Endometrium (tissue), 2 donors: ENCODE data around the gene PDCL2.
"Not testable (repeated sequence)": the region's sequence is repeated elsewhere in the genome, so short reads cannot be mapped to it uniquely, and the experiment has no call there.

Experiments
- FAIRE-seq: peaks from 2 replicates; lab custom pipeline; 2012; peaks lifted over from hg19 to GRCh38; lab: Jason Lieb, UNC
- donor health status: control.
- donor health status: control.

PDCL2 gene

DNA sequence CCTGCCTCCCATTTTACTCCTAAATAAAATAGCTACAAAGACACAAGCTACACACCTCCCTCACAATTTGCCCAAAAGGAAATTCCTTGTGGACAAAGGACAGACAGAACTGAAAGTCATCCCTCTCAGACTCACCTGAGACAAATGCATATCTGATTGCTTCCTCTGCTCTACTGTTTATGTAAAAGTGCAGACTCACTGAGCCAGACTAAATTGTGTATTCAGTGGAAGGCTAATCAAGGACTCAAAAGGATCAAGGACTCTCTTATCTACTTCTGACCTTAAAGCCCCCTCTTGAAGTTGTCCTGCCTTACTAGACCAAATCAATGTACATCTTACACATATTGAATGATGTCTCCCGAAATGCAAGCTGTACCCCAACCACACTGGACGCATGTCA, 3.9 kb downstream of the PDCL2 start:
- FAIRE-seq: no peak

DNA sequence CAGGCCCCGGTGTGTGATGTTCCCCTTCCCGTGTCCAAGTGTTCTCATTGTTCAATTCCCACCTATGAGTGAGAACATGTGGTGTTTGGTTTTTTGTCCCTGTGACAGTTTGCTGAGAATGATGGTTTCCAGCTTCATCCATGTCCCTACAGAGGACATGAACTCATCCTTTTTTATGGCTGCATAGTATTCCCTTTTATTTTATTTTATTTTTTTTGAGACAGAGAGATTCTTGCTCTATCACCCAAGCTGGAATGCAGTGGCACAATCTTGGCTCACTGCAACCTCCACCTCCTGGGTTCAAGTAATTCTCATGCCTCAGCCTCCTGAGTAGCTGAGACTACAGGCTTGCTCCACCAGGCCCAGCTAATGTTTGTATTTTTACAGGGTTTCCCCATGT, 9.3 kb downstream of the PDCL2 start:
- not testable (repeated sequence) for FAIRE-seq

DNA sequence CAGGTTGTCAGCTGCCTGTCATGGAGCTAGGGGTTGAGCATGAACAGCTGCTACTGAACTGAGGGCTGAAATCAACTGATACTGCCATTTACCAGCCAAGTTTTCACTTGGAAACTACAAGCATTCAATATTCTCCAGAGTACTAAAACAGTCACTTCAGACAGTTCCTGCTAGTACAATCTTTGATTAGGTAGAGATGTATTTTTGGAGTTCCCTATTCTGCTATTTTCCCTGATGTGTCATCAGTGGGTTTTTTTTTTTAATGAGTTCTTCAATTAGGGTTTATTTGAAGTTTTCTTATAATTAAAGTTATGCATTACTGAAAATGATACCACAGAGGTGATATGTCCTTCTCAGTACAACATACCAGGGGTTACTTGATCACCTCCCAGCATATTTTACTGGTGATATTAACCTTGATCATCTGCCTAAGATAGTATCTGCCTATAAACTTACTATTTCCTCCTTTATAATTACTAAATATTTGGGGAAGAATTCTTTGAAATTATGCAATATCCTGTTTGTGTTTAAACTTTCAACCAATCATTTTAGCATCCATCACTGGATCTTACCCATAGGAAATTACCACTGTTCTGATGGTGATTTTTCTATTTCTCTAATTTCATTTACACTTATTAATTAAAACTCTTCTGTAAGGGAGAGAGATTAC, 13.6 kb downstream of the PDCL2 start:
- FAIRE-seq: no peak

DNA sequence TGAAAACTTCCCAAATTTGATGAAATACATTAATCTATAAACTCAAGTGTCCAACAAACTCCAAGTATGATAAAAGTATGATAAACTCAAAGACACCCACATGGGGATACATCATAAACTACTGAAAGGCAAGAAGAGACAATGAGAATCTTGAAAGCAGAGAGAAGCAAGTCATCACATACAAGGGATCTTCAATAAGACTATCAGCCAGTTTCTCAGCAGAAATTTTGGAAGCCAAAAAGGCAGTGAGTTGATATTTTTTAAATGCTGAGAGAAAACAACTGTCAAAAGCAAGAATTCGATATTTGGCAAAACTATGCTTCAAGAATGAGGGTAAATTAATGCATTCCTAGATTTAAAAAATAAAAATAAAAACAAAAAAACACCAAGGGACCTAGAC, 16.5 kb downstream of the PDCL2 start:
- no peak for FAIRE-seq

DNA sequence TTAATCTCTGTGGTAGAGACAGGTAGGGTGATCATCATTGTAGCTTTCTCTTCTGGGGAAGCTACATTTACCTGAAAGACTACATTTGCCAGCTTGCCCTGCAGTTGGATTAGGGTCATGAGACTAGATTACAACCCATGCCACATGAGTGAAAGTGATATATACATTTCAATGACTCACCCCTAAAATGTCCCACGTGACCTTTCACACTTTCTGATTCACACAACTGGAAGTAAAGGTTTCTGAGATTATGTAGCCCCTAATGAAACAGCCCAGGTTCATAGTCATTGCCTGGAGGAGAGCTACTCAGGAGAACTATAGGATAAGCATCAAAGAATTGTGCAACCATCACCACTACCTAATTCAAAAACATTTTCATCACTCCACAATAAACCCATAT, 17.8 kb downstream of the PDCL2 start:
- no peak for FAIRE-seq

DNA sequence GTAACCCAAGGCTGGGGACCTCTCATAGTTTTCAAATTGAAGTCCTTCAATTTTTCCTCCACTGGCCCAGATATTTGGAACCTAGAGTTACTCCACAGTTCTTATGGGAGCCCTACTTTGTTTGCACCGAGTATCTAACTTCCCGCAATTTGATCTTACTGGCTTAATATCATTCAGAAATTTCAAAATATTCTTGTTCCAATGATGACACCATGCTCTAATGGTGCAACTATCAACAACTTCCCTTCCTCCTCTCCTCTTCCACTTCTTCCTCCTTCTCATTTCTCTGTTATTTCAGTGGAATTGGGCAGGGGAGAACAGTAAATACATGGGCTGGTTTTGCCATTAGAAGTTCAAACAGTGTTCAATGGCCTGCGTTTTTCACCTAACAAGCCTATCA, 20.2 kb downstream of the PDCL2 start:
- FAIRE-seq: no peak

DNA sequence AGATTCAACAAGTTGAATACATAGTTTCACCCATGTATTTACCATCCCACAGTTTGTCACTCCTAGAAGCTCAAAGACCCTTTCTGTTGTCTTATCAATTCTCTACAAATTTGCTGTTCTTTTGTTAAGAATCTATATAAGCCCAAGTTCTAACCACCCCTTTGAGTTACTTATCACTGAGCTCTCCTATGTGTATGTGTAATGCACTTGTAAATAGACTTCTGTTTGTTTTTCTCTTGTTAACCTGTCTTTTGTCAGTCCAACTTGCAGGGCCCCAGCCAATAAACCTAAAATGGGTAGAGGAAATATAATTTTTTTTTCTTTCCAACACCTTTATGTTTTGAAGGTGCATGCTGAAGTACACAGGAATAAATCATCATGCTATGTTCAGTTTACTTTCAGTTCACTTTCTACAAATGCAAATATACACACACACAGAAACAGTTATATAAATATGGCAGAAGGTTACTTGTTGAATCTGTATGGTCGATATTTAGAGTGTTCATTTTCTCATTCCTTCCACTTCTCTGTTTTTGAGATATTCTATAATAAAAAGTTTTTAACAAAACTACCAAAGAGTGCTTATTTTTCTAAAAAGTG, 23.0 kb downstream of the PDCL2 start:
- no peak for FAIRE-seq

DNA sequence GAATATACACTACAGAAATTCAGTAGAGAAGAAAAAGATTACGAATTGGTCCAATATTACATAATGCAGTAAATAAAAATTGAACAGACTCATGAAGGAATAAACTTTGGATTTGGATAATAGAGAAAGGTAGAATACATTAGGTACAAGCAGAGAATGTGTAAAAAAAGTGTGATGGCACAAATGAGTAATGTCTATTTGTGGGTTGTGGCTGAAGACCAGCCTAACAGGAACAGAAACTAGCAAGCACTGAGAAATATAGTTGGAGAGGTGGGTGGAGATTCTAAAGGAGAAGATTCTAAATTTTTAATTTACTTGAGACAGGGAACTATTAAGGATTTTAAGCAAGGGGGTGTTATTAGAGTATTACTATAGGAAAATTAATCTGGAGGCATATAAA, 30.2 kb downstream of the PDCL2 start:
- FAIRE-seq: no peak

DNA sequence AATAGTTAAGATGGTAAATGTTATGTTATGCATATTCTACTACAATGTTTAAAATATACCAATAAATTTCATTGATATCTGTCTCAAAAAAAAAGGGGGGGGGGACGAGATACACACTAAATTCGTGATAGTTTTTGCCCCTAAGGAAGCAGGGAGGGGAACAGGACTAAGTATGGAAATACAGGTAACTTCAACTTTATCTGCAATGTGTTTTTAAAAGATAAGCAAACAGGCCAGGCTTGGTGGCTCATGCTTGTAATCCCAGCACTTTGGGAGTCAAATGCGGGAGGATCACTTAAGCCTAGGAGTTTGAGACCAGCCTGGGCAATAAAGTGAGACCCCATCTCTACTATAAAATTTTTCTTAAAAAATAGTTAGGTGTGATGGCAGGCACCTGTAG, 31.9 kb downstream of the PDCL2 start:
- no peak for FAIRE-seq

DNA sequence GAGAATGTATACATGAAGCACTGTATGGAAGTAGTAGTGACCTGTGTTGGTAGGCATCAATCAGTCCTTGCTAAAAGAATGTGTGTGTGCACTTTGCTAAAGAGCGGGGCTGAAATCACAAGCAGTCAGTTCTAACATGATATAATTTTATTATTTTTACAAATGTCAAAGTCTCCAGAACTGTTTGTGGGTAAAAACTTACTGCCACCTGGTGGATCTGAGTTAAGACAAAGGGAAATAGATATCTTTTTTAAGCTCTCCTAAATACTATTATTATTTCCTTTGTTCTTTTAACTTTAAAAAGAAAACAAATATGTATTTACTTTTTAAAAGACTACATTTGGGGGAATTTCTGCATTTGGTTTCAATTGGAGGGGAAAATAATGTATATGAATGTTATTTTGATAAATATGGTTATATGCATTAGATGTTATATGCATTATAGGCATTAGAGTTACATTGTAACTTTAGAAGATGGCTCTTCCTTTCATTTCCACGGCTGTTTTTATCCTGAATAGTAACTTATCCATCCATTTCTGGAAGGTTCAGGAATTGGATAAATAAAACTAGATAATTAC, 37.5 kb downstream of the PDCL2 start:
- FAIRE-seq: peak; percentile 89

DNA sequence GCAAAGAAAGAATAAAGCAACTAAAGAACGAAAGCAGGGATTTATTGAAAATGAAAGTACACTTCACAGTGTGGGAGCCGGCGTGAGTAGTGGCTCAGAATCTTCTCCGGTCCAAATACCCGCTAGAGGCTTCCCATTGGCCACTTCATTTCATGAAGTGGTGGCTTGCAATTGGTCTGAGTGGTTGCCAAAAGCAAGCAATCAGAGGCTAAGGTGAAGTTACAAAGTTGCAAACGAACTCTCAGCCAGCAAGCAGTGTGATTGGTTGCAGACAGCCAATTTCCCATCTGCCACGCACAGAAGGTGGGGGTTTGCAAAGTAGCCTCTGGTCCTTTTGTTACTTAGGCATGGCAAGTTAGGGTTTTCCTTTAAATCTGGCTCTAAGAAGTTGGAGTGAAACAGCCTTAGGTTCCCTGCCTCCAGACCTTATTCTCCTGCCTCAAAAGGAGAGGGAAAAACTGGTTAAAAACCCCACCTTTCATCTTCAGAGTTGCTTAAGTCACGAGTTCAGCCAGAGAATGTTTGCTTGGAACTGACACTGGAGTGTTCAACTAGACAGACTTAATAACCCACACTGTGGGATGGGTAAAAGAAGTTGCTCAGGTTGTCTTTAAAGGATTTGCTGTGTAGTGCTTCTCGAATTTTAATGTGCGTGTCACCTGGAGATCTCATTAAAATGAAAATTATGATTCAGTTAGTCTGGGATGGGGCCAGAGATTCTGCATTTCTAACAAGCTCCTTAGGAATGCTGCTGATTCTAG, 38.4 kb downstream of the PDCL2 start:
- FAIRE-seq: peak; percentile 76

DNA sequence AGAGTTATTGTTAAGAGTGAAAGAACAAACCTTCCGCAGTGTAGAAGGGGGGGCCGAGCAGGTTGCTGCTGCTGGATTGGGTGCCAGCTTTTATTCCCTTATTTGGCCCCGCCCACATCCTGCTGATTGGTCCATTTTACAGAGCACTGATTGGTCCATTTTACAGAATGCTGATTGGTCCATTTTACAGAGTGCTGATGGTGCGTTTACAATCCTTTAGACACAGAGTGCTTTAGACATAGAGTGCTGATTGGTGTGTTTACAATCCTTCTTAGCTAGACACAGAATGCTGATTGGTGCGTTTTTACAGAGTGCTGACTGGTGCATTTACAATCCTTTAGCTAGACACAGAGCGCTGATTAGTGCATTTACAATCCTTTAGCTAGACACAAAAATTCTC, 40.1 kb downstream of the PDCL2 start:
- FAIRE-seq: not testable (repeated sequence)

DNA sequence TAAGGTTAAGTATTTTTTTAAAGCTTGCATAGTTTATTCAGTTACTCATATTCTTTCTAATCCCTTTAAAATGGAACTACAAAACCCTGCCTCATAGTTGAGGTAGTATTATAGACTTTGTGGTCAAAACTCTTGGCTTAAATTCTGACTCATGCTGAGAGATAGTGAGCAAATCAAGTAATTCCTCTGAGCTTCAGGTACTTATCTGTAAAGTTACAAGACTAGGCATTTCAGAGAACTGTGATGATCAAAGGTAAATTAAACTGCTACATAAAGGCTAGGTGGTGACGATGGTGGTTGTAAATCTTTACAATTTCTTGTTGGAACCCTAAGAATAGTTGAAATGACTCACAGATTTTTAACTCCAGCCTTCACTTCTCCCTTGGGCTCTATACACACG, 42.2 kb downstream of the PDCL2 start:
- no peak for FAIRE-seq

DNA sequence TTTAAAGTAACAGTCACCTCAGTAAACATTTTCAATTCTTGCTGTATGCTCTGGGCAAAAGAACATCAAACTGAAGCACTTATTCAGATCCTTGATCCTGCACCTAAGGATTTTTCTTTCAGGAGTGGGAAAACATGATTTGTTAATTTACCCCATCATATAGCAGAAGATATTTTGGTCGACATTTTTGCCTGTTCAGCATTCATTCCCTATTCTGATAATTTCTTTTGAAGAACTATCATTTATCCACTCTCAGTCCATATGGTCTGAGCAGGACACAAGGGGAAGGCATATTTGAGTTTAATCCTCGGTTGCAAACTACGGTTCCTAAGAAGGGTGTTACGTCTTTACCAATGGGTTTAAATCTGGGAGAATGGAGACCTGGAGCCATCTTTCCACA, 44.1 kb downstream of the PDCL2 start:
- FAIRE-seq: peak; percentile 41

DNA sequence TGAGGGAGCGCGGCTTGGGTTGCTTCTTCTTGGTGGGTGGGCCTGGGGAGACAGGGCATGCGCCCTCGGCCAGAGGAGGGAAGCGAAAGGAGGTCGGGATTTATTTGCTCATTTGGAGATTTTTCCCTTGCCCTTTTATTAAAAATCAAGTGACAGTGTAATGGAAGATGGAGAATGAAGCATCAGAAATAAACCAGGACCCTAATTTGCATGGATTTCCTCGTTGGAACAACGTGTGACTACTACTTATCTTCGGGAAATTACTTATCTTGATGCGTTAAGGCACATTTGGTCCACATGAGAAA, 44.6 kb downstream of the PDCL2 start:
- no peak for FAIRE-seq

DNA sequence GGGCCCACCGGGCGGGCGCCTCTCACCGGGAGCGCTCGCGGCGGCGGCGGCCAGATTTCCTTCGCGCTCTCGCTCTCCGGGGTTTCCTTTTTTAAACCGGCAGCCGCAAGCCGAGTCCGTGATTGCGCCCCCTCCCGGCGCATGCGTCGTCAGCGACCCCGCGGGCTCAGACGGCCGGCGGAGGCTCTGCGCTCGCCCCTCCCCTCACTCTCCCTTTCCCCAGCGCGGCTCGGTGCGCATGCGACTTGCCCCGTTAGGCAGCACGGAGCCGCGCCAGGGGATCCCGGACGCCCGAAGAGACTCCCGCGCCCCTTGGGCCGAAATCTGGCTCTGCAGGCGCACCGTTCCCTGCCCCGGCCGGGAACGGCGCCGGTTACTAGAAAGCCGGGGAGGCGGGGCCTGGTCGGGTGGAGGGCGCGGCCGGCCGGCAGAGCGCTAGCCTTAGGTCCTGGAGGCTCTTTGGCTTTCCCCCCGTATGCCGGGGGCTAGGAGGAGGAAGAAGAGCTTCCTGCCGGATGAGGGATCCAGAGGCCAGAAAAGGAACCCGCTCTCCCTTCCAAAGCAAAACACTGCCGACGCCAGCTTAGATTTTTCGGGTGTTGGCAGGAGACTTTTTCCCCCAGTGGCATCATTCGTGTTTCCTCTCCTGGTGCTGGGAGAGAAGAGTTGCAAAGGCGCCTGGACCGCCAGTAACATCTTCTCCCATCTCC, 45.1 kb downstream of the PDCL2 start, which contains the start of gene CLOCK:
CLOCK (minus strand) TSS at position 154 of the 710 bp plus-strand sequence. CDS start 64,124 bp downstream, outside the sequence.
- FAIRE-seq: no peak

DNA sequence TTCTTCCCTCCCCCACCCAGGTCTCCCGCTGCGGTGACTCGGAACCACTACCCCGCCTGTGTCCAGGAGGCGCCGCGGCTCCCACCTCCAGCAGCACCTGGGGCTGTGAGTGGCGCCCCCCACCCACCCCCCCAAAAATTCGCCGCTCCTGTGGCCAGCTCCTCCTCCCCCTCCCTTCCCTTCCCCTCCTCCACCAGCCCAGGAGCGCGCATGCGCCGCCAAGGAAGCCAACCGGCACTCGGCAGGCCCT, 45.6 kb downstream of the PDCL2 start:
- FAIRE-seq: no peak

DNA sequence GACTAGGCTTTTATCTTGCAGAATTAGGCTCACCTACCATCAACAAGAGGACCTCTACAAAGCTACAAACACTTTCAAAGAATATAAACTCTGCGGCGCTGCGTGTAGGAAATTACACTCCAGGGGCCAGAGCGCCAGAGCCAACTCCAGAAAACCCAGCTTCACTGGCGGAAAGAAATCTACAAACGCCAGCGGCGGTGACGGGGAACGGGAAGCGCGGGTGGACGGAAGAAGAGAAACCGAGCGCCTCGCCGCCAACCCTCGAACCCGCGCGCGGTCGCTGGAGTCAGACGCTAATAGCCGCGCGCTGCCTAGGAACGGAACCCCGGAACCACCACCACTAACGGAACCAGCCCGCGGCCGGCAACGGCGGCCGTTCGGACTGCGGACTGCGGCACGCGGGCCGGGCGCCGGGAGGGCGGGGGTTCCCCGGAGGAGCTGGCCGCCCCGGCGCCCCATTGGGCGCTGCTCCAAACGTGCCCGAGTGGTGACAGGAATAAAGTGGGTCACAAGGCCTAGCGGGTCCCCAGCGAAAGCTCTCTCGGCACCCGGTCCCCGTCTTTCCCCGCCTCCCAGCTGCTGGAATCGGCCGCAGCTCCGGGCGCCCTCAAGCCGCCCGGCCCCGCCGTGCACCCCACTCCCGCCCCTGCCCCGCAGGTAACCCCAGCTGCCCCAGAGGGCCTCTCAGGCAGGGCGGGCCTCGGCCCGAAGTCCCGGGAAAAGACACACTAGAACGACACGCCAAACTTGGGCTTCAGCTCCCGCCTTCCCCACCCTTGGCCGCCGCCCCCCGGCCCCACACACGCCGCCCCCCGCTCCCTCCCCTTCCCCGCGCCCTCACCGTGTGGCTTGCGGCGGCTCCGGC, 46.2 kb downstream of the PDCL2 start:
- no peak for FAIRE-seq

DNA sequence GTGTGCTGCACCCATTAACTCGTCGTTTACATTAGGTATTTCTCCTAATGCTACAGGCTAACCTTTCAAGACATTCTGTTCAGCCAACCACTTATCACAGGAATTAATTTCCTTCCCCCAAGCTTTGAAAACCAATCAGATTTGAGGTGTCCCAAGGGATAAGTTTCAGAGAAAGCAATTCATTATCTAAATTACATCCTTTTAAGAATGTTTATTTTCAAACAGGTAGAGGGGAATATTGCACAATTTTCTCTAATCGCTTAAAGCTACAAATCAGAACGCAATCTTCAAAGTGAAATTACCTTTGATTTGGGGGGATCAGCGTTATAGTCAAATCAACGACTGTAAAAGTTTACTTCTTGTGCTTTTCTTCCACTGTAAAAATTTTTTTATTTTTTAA, 46.9 kb downstream of the PDCL2 start:
- no peak for FAIRE-seq

DNA sequence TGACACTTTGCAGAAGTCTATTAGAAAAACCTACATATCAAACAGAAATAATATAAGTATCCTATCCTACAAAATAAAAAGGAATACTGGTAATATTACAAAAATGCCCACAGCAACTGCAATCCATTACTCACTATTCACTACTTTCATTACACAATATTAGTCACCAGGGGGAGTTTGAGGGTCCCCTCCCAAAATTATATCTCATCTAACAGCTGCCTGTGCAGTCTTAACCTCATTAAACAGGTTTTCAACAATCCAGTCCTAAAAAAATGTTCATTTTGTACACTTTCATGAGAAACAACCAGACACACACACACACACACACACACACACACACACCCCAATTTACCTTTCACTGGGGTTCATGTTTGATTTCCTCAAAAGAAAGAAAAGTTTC, 48.2 kb downstream of the PDCL2 start:
- no peak for FAIRE-seq

DNA sequence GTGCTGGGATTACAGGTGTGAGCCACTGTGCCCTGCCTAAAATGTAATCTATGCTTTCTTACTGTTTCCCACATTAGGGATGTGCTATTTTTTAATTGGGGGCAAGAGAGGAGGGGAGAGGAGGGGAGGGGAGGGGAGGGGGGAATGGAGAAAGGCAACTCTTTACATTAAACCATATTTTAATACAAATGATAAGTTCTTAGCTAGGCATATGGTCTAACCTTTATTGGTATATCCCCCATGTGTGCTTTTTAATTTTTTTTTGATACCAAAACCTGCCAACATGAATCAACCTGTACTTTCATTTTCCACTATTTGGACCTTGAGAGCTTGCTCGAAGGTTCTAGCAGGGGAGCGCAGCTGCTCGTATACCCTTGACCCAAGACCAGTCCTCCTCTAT, 51.8 kb downstream of the PDCL2 start:
- no peak for FAIRE-seq

DNA sequence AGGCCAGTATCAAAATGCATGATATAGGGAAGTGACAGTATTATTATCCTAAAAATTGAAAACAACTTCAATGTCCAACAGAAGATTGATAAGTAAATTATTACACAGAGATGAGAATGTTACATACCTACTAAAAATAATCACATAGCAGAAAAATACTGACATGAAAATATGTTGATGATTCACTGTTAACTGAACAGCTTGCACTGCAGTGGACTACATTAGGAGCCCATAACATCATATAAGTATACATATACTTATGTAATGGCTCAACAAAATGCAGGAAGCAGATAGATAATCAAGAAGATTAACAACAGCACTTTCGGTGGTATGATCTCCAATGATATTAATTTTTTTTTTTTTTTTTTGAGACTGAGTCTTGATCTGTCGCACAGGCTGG, 52.4 kb downstream of the PDCL2 start:
- FAIRE-seq: no peak
